GM12878 (cell line): ENCODE results near the gene WDFY4. TPM values are rescaled to one million over a fixed set of nuclear protein-coding genes. Genes with fewer than 3 reads are reported as not detected.

Experiments
- ATAC-seq: fragments of 200-7000 bp; cut with Tn5 transposase; 3 replicates; pipeline ENCODE4 v1.9.1; 2020; ENCODE audit warnings: mild to moderate bottlenecking, moderate library complexity
- BruUV-seq: library from RNA; stranded (reverse); fragments of 400-500 nt; replicated peaks from 2 replicates; lab custom pipeline; 2021; lab: Mats Ljungman, UMichigan
- CTCF ChIA-PET: fragments of 300-600 bp; sonication (Branson Sonifier 250); formaldehyde crosslinking; extraction: SDS; loops from one replicate; lab custom pipeline; 2021; ENCODE audit warnings: inconsistent platforms; lab: Yijun Ruan, JAX
- POLR2A ChIA-PET: fragments of 350-600 bp; formaldehyde crosslinking; extraction: SDS; loops from one replicate; lab custom pipeline; 2021; ENCODE audit warnings: inconsistent platforms; lab: Charles Lee
- RAD21 ChIA-PET: fragments of 300-600 bp; sonication (Branson Sonifier 250); formaldehyde crosslinking; loops from one replicate; lab custom pipeline; 2023; ENCODE audit warnings: antibody characterized with exemption; ENCODE audit not compliant: unreplicated experiment; lab: Charles Lee
- SMC1A ChIA-PET: fragments of 300-600 bp; sonication (Branson Sonifier 250); formaldehyde crosslinking; loops from one replicate; lab custom pipeline; 2023; ENCODE audit not compliant: unreplicated experiment, uncharacterized antibody; lab: Charles Lee
- DNase-seq: peaks from one replicate; pipeline ENCODE4 v3.0.0-alpha.2; 2011; ENCODE audit warnings: low read depth, low spot score
- FAIRE-seq: peaks from 3 replicates; lab custom pipeline; 2011; peaks lifted over from hg19 to GRCh38; lab: Jason Lieb, UNC
- H2AFZ ChIP-seq: 2 replicates; pipeline ENCODE4 v1.6.0; 2011; ENCODE audit warnings: low read depth, low read length, control low read depth; ENCODE audit not compliant: control insufficient read depth
- H3K27ac ChIP-seq: 2 replicates; pipeline ENCODE4 v1.5.1; 2011; ENCODE audit warnings: control low read depth; ENCODE audit not compliant: control insufficient read depth, insufficient read depth
- H3K27me3 ChIP-seq, 2 experiments: replicated peaks in 1 of 2; 2 replicates each; pipeline versions ENCODE4 v1.6.0 to v1.6.1; 2011; ENCODE audit warnings: low read length in 1 of 2; ENCODE audit not compliant: control insufficient read depth in 2 of 2, insufficient read depth in 2 of 2
- H3K36me3 ChIP-seq, 2 experiments: 2 replicates each; pipeline ENCODE4 v1.5.1; 2011; ENCODE audit warnings: low read length in 1 of 2; ENCODE audit not compliant: control insufficient read depth in 2 of 2, insufficient read depth in 2 of 2
- H3K4me1 ChIP-seq: 2 replicates; pipeline ENCODE4 v1.6.1; 2011; ENCODE audit warnings: mild to moderate bottlenecking, low read length, moderate library complexity, mixed read lengths; ENCODE audit not compliant: control insufficient read depth, insufficient read depth
- H3K4me2 ChIP-seq: 2 replicates; pipeline ENCODE4 v1.6.0; 2011; ENCODE audit warnings: control low read depth; ENCODE audit not compliant: control insufficient read depth, insufficient read depth
- H3K4me3 ChIP-seq: fragments of 200-600 bp; sonication (generic); 2 replicates; pipeline ENCODE4 v1.5.1; 2016
- H3K79me2 ChIP-seq: 2 replicates; pipeline ENCODE4 v1.6.0; 2011; ENCODE audit warnings: low read length; ENCODE audit not compliant: control insufficient read depth, insufficient read depth
- H3K9ac ChIP-seq: 2 replicates; pipeline ENCODE4 v1.8.0; 2011; ENCODE audit warnings: low read length, control low read depth, mixed read lengths; ENCODE audit not compliant: control insufficient read depth, insufficient read depth
- H3K9me3 ChIP-seq: replicated peaks from 3 replicates; pipeline ENCODE4 v1.5.1; 2011; ENCODE audit warnings: mild to moderate bottlenecking, low read length; ENCODE audit not compliant: control insufficient read depth, insufficient read depth
- H4K20me1 ChIP-seq: 2 replicates; pipeline ENCODE4 v1.6.0; 2011; ENCODE audit not compliant: control insufficient read depth, insufficient read depth
- BRCA1 ChIP-seq: IDR thresholded peaks from 2 replicates; pipeline ENCODE4 v1.6.1; 2011; ENCODE audit warnings: low read depth, low read length, improper control_type of control experiment
- CBX5 ChIP-seq: sonication (generic); IDR thresholded peaks from 2 replicates; pipeline ENCODE4 v1.6.1; 2016; ENCODE audit warnings: low read depth, moderate library complexity, mild to moderate bottlenecking, inconsistent platforms
- CTCF ChIP-seq, 3 experiments: IDR thresholded peaks in 2 of 3; conservative IDR thresholded peaks in 1 of 3; 2 replicates each; pipeline ENCODE4 v1.5.1; 2011; ENCODE audit warnings: low read depth in 3 of 3, low read length in 3 of 3, mild to moderate bottlenecking in 3 of 3, control low read depth in 2 of 3, moderate library complexity in 2 of 3, inconsistent platforms in 1 of 3, mixed read lengths in 1 of 3; ENCODE audit not compliant: control insufficient read depth in 2 of 3, insufficient read depth in 1 of 3; ENCODE audit errors: extremely low read depth in 1 of 3
- NFYA ChIP-seq: IDR thresholded peaks from 2 replicates; pipeline ENCODE4 v1.6.1; 2011; ENCODE audit warnings: low read depth, mild to moderate bottlenecking, low read length, improper control_type of control experiment, borderline replicate concordance
- RAD21 ChIP-seq: IDR thresholded peaks from 2 replicates; pipeline ENCODE4 v1.6.1; 2011; ENCODE audit warnings: mild to moderate bottlenecking, low read depth, low read length, moderate library complexity; ENCODE audit not compliant: insufficient read depth
- RB1 ChIP-seq: fragments of 450-650 bp; formaldehyde crosslinking; IDR thresholded peaks from 2 replicates; pipeline ENCODE4 v1.6.1; 2017; ENCODE audit warnings: mild to moderate bottlenecking, borderline replicate concordance
- SMAD5 ChIP-seq: IDR thresholded peaks from 2 replicates; pipeline ENCODE4 v1.6.1; 2016; ENCODE audit warnings: antibody characterized with exemption, low read depth
- SMARCA5 ChIP-seq: fragments of 450-650 bp; IDR thresholded peaks from 2 replicates; pipeline ENCODE4 v1.6.1; 2017; ENCODE audit warnings: mild to moderate bottlenecking
- SMC3 ChIP-seq: IDR thresholded peaks from 2 replicates; pipeline ENCODE4 v1.6.1; 2011; ENCODE audit warnings: low read length, improper control_type of control experiment, borderline replicate concordance
- SP1 ChIP-seq: IDR thresholded peaks from one replicate; pipeline ENCODE4 v1.6.1; 2011; ENCODE audit warnings: low read depth, low read length
- SREBF2 ChIP-seq: IDR thresholded peaks from 2 replicates; pipeline ENCODE4 v1.6.1; 2012; ENCODE audit warnings: mild to moderate bottlenecking, low read length
- ZNF274 ChIP-seq: IDR thresholded peaks from one replicate; pipeline ENCODE4 v1.8.0; 2011; ENCODE audit not compliant: insufficient read length, insufficient read depth
- ZNF592 ChIP-seq: fragments of 450-650 bp; IDR thresholded peaks from 2 replicates; pipeline ENCODE4 v1.6.1; 2017; ENCODE audit warnings: mild to moderate bottlenecking, moderate library complexity
- ZNF622 ChIP-seq: fragments of 450-650 bp; IDR thresholded peaks from 2 replicates; pipeline ENCODE4 v1.6.1; 2017; ENCODE audit warnings: mild to moderate bottlenecking, inconsistent platforms
- ZZZ3 ChIP-seq: IDR thresholded peaks from 2 replicates; pipeline ENCODE4 v1.6.1; 2011; ENCODE audit warnings: low read depth; ENCODE audit not compliant: control insufficient read depth, insufficient read length
- WGBS: methylation state at CpG from one replicate; pipeline ENCODE4 v1.1.6; 2016; ENCODE audit warnings: low lambda C conversion rate; ENCODE audit not compliant: insufficient replicate concordance, insufficient coverage; ENCODE audit errors: missing lambda C conversion rate; 5-methylcytosine and 5-hydroxymethylcytosine counted together
- in situ Hi-C: fragments of 300-500 bp; cut with MboI; formaldehyde crosslinking; loops from 9 replicates; pipeline ENCODE4 v1.14.3; 2018; ENCODE audit warnings: mixed read lengths
- intact Hi-C: fragments of 100-400 bp; cut with micrococcal nuclease; formaldehyde crosslinking; loops from one replicate; pipeline ENCODE4 v1.14.2; 2022; ENCODE audit not compliant: unreplicated experiment
- polyA plus RNA-seq, 11 experiments: library from polyadenylated mRNA; depleted of rRNA in 4 of 11; unstranded in 6 of 11; stranded (reverse) in 5 of 11; fragments of >200 nt; fragmentation: Nextera tagmentation in 4 of 11; fragmentation: Illumina TruSeq in 1 of 11; extraction: Ambion mirVana in 4 of 11; extraction: Trizol in 1 of 11; gene quantifications; 1 replicate in 1 of 11; 2 replicates in 10 of 11; pipeline versions ENCODE4 v1.2.1 to v1.2.3, GENCODE V29; 2011 to 2016; ENCODE audit warnings: inconsistent platforms in 2 of 11, missing spikeins in 2 of 11, low read depth in 1 of 11
- total RNA-seq, 4 experiments: library from RNA; depleted of rRNA in 3 of 4; stranded (reverse); fragments of >200 nt in 3 of 4; fragmentation: Illumina TruSeq in 1 of 4; extraction: Trizol in 1 of 4; gene quantifications; 2 replicates each; pipeline versions ENCODE4 v1.2.1 to v1.2.3, GENCODE V29; 2013 to 2021
- TF ChIP-seq, protein P1 (sequence below): fragments of 450-650 bp; IDR thresholded peaks from 2 replicates; pipeline ENCODE4 v1.6.1; 2016; ENCODE audit warnings: mild to moderate bottlenecking

Gene WDFY4
- total and polyA plus RNA-seq, 10 of the 15 experiments (the other 5 are each of a cell fraction or from before 2014, with no cell fraction given): 13.5 to 132 (median 47.3) TPM

GRCh38 chr10:48983648-48984351 is 299.1 kb downstream of the WDFY4 start:
- Histone ChIP-seq H3K36me3 (peaks cover 6 to 12% of the 10 kb centered on the region in 2 experiments; a peak in 2 of 4 replicates), H2AFZ (no peak overlapping the region), H3K9ac (no peak overlapping the region), H3K4me1 (no peaks in the 10 kb centered on the region), H3K79me2 (no peaks in the 10 kb centered on the region), H3K27ac (no peak overlapping the region), H4K20me1 (no peaks in the 10 kb centered on the region), H3K4me2 (no peak overlapping the region), H3K27me3 (no peaks in the 10 kb centered on the region), H3K9me3 (no peaks in the 10 kb centered on the region), H3K4me3 (no peak overlapping the region)
- ChIA-PET SMC1A (interaction anchor here (1.0 kb wide), 1 partner anchor 180 kb away, joined by 3 read pairs; no protein-coding TSS in a partner anchor), POLR2A (no interaction called here), CTCF (interaction anchor here (1.1 to 2.3 kb wide), 3 partner anchors 326 to 529 kb away, joined by 4 to 7 read pairs (median 5); no protein-coding TSS in a partner anchor), RAD21 (no interaction called here)
- BruUV-seq: no TSS peak
- DNase-seq: no peak
- in situ Hi-C loops (no loop called here), intact Hi-C loops (loop anchor here (10.0 kb wide), 1 partner anchor 421 kb away; no protein-coding TSS in a partner anchor)
- no peak for ATAC-seq
- WGBS: 76% methylated on average over 5 of the region's 5 CpGs
- FAIRE-seq: no peak
- TF ChIP-seq SMARCA5 (no peak), ZZZ3 (no peak), RB1 (no peak), ZNF622 (no peak), CBX5 (no peak), SREBF2 (no peak), RAD21 (0 out of 2 replicates have a peak, but pooled peaks have one; percentile 7), ZNF592 (no peak), SMC3 (0 out of 2 replicates have a peak, but pooled peaks have one; percentile 8), BRCA1 (no peak), SP1 (no peak), CTCF (IDR thresholded peaks at IDR 0.05 in 2 of 3, conservative IDR thresholded peaks at IDR 0.05 in 1 of 3; ENCODE audit: control insufficient read depth in 2 of 3, extremely low read depth in 1 of 3, insufficient read depth in 1 of 3, low read depth in 3 of 3, low read length in 3 of 3) (0 out of 6 replicates have a peak, but pooled peaks of 1 of the 3 experiments have one; percentile 6), NFYA (no peak), SMAD5 (no peak), ZNF274 (no peak)
- TF ChIP-seq, protein P1, sequence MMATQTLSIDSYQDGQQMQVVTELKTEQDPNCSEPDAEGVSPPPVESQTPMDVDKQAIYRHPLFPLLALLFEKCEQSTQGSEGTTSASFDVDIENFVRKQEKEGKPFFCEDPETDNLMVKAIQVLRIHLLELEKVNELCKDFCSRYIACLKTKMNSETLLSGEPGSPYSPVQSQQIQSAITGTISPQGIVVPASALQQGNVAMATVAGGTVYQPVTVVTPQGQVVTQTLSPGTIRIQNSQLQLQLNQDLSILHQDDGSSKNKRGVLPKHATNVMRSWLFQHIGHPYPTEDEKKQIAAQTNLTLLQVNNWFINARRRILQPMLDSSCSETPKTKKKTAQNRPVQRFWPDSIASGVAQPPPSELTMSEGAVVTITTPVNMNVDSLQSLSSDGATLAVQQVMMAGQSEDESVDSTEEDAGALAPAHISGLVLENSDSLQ: no peak
